ENCODE measurements around the gene DMRTA2.

DMRTA2 gene

DNA sequence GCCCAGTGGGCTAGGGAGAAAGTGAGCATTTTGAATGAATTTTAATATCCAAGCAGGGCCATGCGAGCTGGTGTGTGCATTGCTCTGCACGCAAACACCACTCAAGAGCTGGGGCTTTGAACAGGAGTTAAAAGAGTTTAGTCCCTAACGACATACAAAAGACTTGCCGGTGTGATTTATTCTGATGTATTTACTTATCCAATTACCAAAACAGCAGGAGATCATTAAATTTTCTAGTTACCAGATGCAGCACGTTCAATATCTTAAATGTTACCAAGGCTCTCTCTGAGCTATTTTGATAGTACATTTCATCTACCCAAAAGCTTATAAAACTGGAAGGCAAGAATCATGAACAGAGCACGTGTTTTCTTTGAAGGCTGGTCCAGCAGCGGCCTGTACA, 30.0 kb upstream of the DMRTA2 start:
- Histone ChIP-seq H3K4me1 (no peaks in the 10 kb centered on the region), H3K9me3 (no peaks in the 10 kb centered on the region), H3K27ac (no peak overlapping the region), H3K4me3 (no peak overlapping the region), H3K36me3 (peaks cover 0 to 22% (median 0%) of the 10 kb centered on the region in 3 donors), H3K27me3 (no peaks in the 10 kb centered on the region)
- TF ChIP-seq, protein P1, sequence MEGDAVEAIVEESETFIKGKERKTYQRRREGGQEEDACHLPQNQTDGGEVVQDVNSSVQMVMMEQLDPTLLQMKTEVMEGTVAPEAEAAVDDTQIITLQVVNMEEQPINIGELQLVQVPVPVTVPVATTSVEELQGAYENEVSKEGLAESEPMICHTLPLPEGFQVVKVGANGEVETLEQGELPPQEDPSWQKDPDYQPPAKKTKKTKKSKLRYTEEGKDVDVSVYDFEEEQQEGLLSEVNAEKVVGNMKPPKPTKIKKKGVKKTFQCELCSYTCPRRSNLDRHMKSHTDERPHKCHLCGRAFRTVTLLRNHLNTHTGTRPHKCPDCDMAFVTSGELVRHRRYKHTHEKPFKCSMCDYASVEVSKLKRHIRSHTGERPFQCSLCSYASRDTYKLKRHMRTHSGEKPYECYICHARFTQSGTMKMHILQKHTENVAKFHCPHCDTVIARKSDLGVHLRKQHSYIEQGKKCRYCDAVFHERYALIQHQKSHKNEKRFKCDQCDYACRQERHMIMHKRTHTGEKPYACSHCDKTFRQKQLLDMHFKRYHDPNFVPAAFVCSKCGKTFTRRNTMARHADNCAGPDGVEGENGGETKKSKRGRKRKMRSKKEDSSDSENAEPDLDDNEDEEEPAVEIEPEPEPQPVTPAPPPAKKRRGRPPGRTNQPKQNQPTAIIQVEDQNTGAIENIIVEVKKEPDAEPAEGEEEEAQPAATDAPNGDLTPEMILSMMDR (IDR thresholded peaks at IDR 0.05) = no peak
- intact Hi-C loops (cut with DNase I; ENCODE audit: low total_unique reads) = no loop called here
- DNase-seq = no peak

DNA sequence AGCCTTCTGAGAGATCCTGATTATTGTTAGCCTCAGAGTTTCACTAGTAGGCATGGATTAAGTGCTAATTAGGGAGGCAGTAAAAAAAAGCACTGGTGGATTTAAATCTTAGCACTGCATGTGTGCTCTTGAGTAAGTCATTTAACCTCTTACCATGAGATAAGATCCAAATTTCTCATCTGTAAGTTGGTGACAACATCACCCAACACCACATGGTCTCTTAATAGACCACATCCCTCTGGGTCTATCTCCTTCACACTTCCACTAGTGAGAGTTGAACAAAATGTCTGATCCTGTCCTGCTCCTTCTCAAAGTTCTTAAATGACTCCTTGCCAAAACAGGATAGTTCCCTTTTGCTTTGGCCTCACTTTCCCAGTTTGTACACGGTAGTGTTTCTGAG, 29.5 kb upstream of the DMRTA2 start:
- no peak for DNase-seq
- Histone ChIP-seq H3K4me3 (no peak overlapping the region), H3K9me3 (no peaks in the 10 kb centered on the region), H3K27me3 (no peaks in the 10 kb centered on the region), H3K27ac (no peak overlapping the region), H3K36me3 (peaks cover 0 to 22% (median 0%) of the 10 kb centered on the region in 3 donors), H3K4me1 (no peaks in the 10 kb centered on the region)
- TF ChIP-seq, protein P1 (IDR thresholded peaks at IDR 0.05) = no peak
- intact Hi-C loops (cut with DNase I; ENCODE audit: low total_unique reads) = no loop called here

DNA sequence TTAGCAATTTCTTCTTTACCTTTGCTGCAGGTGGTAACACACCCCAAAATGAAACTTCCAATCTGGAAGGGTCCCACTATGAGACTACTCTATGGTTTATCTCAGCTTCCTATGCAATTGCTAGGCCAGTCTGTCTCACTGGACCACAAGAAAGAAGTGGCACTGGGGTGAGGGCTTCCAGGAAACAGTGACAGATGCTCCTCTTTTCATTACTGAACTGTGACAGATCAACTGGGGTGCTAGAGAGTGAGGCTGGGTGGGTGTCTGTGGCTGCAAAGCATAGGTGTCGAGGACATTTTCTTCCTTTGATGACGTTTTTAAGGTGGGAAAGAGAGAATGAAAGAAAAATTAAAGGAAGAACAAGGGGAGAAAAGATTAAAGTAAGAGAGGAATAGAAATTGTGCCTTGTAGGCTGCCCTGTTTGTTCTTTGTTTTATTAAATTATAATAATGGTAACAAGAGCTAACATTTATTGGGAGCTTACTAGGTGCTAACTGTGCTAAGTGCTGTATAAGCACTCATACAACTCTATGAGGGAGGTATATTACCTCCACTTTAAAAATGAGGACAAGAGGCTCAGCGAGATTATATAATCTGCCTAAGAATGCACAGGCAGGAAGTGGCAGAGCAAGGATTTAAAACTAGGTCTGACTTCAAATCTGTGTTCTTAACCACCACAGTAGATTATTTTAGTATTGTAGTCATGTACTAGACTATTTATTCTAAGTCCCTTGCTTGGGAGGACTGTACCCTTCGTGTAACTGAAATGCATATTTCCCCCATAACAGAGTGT, 27.8 kb upstream of the DMRTA2 start:
- Histone ChIP-seq H3K36me3 (peaks cover 0 to 22% (median 0%) of the 10 kb centered on the region in 3 donors), H3K27me3 (no peaks in the 10 kb centered on the region), H3K27ac (no peak overlapping the region), H3K9me3 (no peaks in the 10 kb centered on the region), H3K4me1 (no peaks in the 10 kb centered on the region), H3K4me3 (no peak overlapping the region)
- DNase-seq = no peak
- intact Hi-C loops (cut with DNase I; ENCODE audit: low total_unique reads) = no loop called here
- TF ChIP-seq, protein P1 (IDR thresholded peaks at IDR 0.05) = no peak

DNA sequence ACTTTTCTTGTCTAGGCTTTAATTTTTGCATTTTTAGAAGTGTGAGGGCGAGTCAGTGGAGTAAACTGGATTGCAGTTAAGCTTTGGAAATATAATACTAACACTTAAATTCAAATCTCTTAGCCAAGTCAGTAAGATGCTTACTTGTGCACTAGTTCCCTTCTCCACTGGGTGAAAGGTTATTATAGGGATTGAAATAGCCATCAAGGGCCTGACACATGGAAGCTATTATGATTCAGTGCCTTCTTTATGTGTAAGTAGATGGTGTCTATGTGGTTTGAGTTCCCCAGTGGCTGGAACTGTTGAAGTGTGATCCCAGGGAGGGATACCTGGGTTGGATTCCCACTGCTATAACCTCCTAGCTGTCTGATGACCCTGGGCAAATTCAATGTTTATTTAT, 24.7 kb upstream of the DMRTA2 start:
- TF ChIP-seq, protein P1 (IDR thresholded peaks at IDR 0.05) = no peak
- Histone ChIP-seq H3K36me3 (peaks cover 0 to 12% (median 0%) of the 10 kb centered on the region in 3 donors), H3K27me3 (no peaks in the 10 kb centered on the region), H3K4me1 (no peaks in the 10 kb centered on the region), H3K27ac (no peak overlapping the region), H3K9me3 (no peaks in the 10 kb centered on the region), H3K4me3 (no peak overlapping the region)
- DNase-seq = no peak
- intact Hi-C loops (cut with DNase I; ENCODE audit: low total_unique reads) = no loop called here

DNA sequence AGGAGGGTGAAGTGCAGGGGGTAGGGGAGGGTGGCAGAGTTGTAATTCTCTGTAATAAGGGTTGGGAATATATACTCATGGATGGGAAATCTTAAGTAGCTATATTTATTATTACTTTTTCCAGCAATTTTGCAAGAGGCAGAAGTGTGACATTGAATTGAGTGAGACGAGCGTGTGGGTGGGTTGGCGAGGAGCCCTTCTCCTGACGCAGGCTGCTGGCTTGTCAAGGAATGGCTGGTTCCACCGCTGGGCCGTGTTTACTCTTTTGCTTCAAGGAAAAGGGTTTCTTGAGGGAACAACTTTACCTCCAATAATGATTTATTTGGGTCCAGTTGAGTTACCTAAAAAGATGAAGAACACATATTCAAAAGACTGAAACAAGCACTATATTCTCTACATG, 17.9 kb upstream of the DMRTA2 start:
- no peaks in the 10 kb centered on the region for H3K27me3 ChIP-seq
- no peak for DNase-seq
- no peak overlapping the region for H3K4me3 ChIP-seq
- TF ChIP-seq, protein P1 (IDR thresholded peaks at IDR 0.05) = no peak
- H3K27ac ChIP-seq = no peak overlapping the region
- no peaks in the 10 kb centered on the region for H3K9me3 ChIP-seq
- intact Hi-C loops (cut with DNase I; ENCODE audit: low total_unique reads) = no loop called here
- no peaks in the 10 kb centered on the region for H3K4me1 ChIP-seq
- peaks cover 19 to 53% (median 26%) of the 10 kb centered on the region in 3 donors for H3K36me3 ChIP-seq

Data from tibial artery (tissue), 4 donors.